H9 (cell line): Measurements from ENCODE around the gene PEAK3. TPM values are rescaled to one million over a fixed set of nuclear protein-coding genes. Genes with fewer than 3 reads are reported as not detected.

Experiments
- DNase-seq: peaks from one replicate; pipeline ENCODE4 v3.0.0-alpha.2; 2017
- H2AFZ ChIP-seq: one replicate; pipeline ENCODE4 v1.6.1; 2013; ENCODE audit warnings: mild to moderate bottlenecking, low read length, control low read depth, moderate library complexity
- H2AK5ac ChIP-seq: 2 replicates; pipeline ENCODE4 v1.6.1; 2013; ENCODE audit warnings: low read length, control low read depth, mixed read lengths; ENCODE audit not compliant: insufficient read length
- H2BK120ac ChIP-seq: one replicate; pipeline ENCODE4 v1.6.1; 2013; ENCODE audit warnings: low read depth, mild to moderate bottlenecking, low read length, control low read depth, inconsistent platforms; ENCODE audit not compliant: poor library complexity, severe bottlenecking
- H2BK12ac ChIP-seq: 2 replicates; pipeline ENCODE4 v1.6.1; 2013; ENCODE audit warnings: low read length, control low read depth, mixed read lengths, low read depth; ENCODE audit not compliant: insufficient read length
- H2BK15ac ChIP-seq: 2 replicates; pipeline ENCODE4 v1.6.1; 2013; ENCODE audit warnings: low read depth, low read length, control low read depth
- H2BK20ac ChIP-seq: one replicate; pipeline ENCODE4 v1.6.1; 2013; ENCODE audit warnings: low read depth, mild to moderate bottlenecking, low read length, control low read depth, inconsistent platforms; ENCODE audit not compliant: poor library complexity, severe bottlenecking
- H2BK5ac ChIP-seq: 2 replicates; pipeline ENCODE4 v1.6.1; 2013; ENCODE audit warnings: low read length, control low read depth, mixed read lengths; ENCODE audit not compliant: insufficient read length
- H3K14ac ChIP-seq: 2 replicates; pipeline ENCODE4 v1.6.1; 2013; ENCODE audit warnings: low read length, control low read depth; ENCODE audit not compliant: insufficient read depth
- H3K18ac ChIP-seq: 2 replicates; pipeline ENCODE4 v1.6.1; 2013; ENCODE audit warnings: low read depth, mild to moderate bottlenecking, mixed read lengths, low read length, control low read depth; ENCODE audit not compliant: insufficient read length
- H3K23ac ChIP-seq: 2 replicates; pipeline ENCODE4 v1.6.1; 2013; ENCODE audit warnings: low read length, control low read depth, mixed read lengths, low read depth; ENCODE audit not compliant: insufficient read length
- H3K23me2 ChIP-seq: 2 replicates; pipeline ENCODE4 v1.6.1; 2013; ENCODE audit warnings: low read depth, mild to moderate bottlenecking, mixed read lengths, low read length, control low read depth; ENCODE audit not compliant: insufficient read length, poor library complexity, severe bottlenecking
- H3K27ac ChIP-seq: 2 replicates; pipeline ENCODE4 v1.5.1; 2013; ENCODE audit warnings: low read length, control low read depth, mixed read lengths, low read depth; ENCODE audit not compliant: insufficient read length
- H3K27me3 ChIP-seq: 2 replicates; pipeline ENCODE4 v1.6.1; 2013; ENCODE audit warnings: low read length, control low read depth, inconsistent platforms; ENCODE audit not compliant: insufficient read depth
- H3K4ac ChIP-seq: 2 replicates; pipeline ENCODE4 v1.6.1; 2013; ENCODE audit warnings: low read depth, mild to moderate bottlenecking, control low read depth, inconsistent platforms, low read length, moderate library complexity
- H3K4me1 ChIP-seq: 2 replicates; pipeline ENCODE4 v1.6.1; 2013; ENCODE audit warnings: low read length, control low read depth, inconsistent platforms; ENCODE audit not compliant: insufficient read depth
- H3K4me2 ChIP-seq: 2 replicates; pipeline ENCODE4 v1.6.1; 2013; ENCODE audit warnings: low read length, control low read depth, mixed read lengths; ENCODE audit not compliant: insufficient read length, insufficient read depth
- H3K56ac ChIP-seq: 2 replicates; pipeline ENCODE4 v1.6.1; 2013; ENCODE audit warnings: low read depth, mild to moderate bottlenecking, mixed read lengths, low read length, control low read depth; ENCODE audit not compliant: insufficient read length
- H3K79me1 ChIP-seq: 2 replicates; pipeline ENCODE4 v1.6.1; 2013; ENCODE audit warnings: low read depth, mild to moderate bottlenecking, moderate library complexity, low read length, control low read depth, inconsistent platforms; ENCODE audit not compliant: insufficient read depth, poor library complexity, severe bottlenecking
- H3K79me2 ChIP-seq: 2 replicates; pipeline ENCODE4 v1.6.1; 2013; ENCODE audit warnings: low read length, control low read depth, inconsistent platforms; ENCODE audit not compliant: insufficient read depth
- H3K9ac ChIP-seq: 2 replicates; pipeline ENCODE4 v1.6.1; 2013; ENCODE audit warnings: low read length, control low read depth, mixed read lengths; ENCODE audit not compliant: insufficient read length; ENCODE audit errors: extremely low read depth
- H3K9me3 ChIP-seq: one replicate; pipeline ENCODE4 v1.6.1; 2013; ENCODE audit warnings: low read depth, low read length, inconsistent platforms; ENCODE audit not compliant: control insufficient read depth
- H3T11ph ChIP-seq: one replicate; pipeline ENCODE4 v1.6.1; 2013; ENCODE audit warnings: mild to moderate bottlenecking, low read length, control low read depth, inconsistent platforms
- H4K20me1 ChIP-seq: one replicate; pipeline ENCODE4 v1.6.1; 2013; ENCODE audit not compliant: control insufficient read depth, insufficient read length, insufficient read depth
- H4K5ac ChIP-seq: 2 replicates; pipeline ENCODE4 v1.6.1; 2013; ENCODE audit warnings: low read depth, mild to moderate bottlenecking, mixed read lengths, low read length, control low read depth; ENCODE audit not compliant: insufficient read length
- H4K8ac ChIP-seq: replicated peaks from 2 replicates; pipeline ENCODE4 v1.6.1; 2013; ENCODE audit warnings: low read length, control low read depth, mixed read lengths, low read depth; ENCODE audit not compliant: insufficient read length
- H4K91ac ChIP-seq: 2 replicates; pipeline ENCODE4 v1.6.1; 2013; ENCODE audit warnings: low read depth, mild to moderate bottlenecking, moderate library complexity, mixed read lengths, low read length, control low read depth; ENCODE audit not compliant: insufficient read length
- H3K27ac Mint-ChIP-seq, 3 experiments: 2 replicates in 2 of 3; 3 replicates in 1 of 3; pipeline ENCODE4 v1.8.0; 2020 to 2021; ENCODE audit warnings: mixed read lengths in 3 of 3, mild to moderate bottlenecking in 1 of 3, moderate library complexity in 1 of 3
- H3K27me3 Mint-ChIP-seq: 2 replicates; pipeline ENCODE4 v1.8.0; 2021; ENCODE audit warnings: low read depth, mild to moderate bottlenecking, moderate library complexity, mixed read lengths
- H3K36me3 Mint-ChIP-seq, 3 experiments: 2 replicates in 2 of 3; 3 replicates in 1 of 3; pipeline ENCODE4 v1.8.0; 2020 to 2021; ENCODE audit warnings: low read depth in 3 of 3, mixed read lengths in 3 of 3; ENCODE audit not compliant: insufficient read depth in 1 of 3
- H3K4me1 Mint-ChIP-seq, 2 experiments: 2 replicates each; pipeline ENCODE4 v1.8.0; 2020; ENCODE audit warnings: mixed read lengths in 2 of 2
- H3K4me3 Mint-ChIP-seq, 2 experiments: 2 replicates in 1 of 2; 3 replicates in 1 of 2; pipeline ENCODE4 v1.8.0; 2020 to 2021; ENCODE audit warnings: mild to moderate bottlenecking in 2 of 2, mixed read lengths in 2 of 2, moderate library complexity in 1 of 2
- H3K9me3 Mint-ChIP-seq, 2 experiments: 2 replicates in 1 of 2; 3 replicates in 1 of 2; pipeline ENCODE4 v1.8.0; 2020; ENCODE audit warnings: mild to moderate bottlenecking in 2 of 2, mixed read lengths in 2 of 2, moderate library complexity in 1 of 2
- WGBS: extraction: QIAGEN DNeasy Blood & Tissue Kit; methylation state at CpG from one replicate; pipeline ENCODE4 v1.1.7; 2013; ENCODE audit warnings: missing lambda C conversion rate, low lambda C conversion rate, mixed read lengths; ENCODE audit not compliant: insufficient read length; ENCODE audit errors: extremely low coverage; 5-methylcytosine and 5-hydroxymethylcytosine counted together
- total RNA-seq: library from RNA; stranded (reverse); gene quantifications from 2 replicates; pipeline ENCODE4 v1.2.1, GENCODE V29; 2021
- TF ChIP-seq, protein P1 (sequence below): fragments of 200-600 bp; sonication (generic); conservative IDR thresholded peaks from 3 replicates; pipeline ENCODE4 v1.8.0; 2021; ENCODE audit warnings: antibody characterized with exemption, mild to moderate bottlenecking

Gene PEAK3
- total RNA-seq, 1 experiment from 2014 or later, result not detected

DNA sequence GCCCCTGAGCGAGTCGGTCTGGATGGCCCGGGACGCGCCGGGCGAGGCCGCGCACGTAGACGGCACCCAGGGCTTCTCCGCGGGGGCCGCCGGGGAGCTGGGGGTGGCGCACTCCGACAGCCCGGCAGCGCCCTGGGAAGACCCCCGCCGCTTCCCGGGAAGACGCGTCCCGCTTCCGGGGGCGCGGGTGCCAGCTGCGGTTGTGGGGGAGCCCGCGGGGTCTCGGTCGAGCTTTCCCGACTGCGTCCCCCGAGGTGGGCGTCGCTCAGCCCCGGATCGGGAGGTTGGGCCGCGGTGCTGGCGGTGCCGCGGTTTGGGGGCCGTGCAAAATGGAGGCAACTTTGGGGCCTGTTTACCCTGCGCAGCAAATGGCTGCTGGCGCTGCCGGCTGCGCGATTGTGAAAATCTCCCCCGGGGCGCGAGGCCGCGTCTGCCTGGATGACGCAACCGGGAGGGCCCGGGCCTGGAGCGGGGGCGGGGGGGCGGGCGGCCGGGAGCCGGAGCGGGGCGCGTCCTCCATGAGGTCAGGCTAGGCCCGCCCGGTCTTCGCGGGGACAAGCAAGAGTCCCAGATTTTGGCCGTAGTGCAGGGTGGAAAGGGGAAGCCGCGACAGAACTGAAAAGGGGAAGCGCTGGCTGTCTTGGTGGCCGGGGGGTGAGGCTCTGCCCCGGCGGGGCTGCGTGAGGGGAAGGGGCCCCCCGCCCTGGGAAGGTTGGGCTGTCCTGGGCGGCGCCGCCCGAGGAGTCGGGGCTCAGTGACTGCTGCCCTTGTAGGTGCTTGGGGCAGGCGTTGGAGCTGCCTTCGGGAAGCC is 11.3 kb downstream of the PEAK3 start:
- Mint-ChIP-seq H3K27me3 (peaks cover 8% of the 10 kb centered on the region), H3K36me3 (peaks cover 21 to 42% (median 28%) of the 10 kb centered on the region in 3 experiments), H3K9me3 (no peaks in the 10 kb centered on the region; a peak in 3 of 5 replicates), H3K4me1 (peaks cover 22 to 36% of the 10 kb centered on the region in 2 experiments), H3K27ac (peak overlapping the region in 1 of 3 experiments; percentile 83; a peak in 2 of 7 replicates), H3K4me3 (peak overlapping the region; percentile 91 to 97)
- H2BK12ac ChIP-seq, result no peak overlapping the region
- peaks cover 4% of the 10 kb centered on the region for H3K23me2 ChIP-seq
- no peak overlapping the region for H3T11ph ChIP-seq
- H4K8ac ChIP-seq, result no peak overlapping the region
- no CpG with 5 or more reads among the region's 88 CpGs for WGBS
- H3K9ac ChIP-seq, result peak overlapping the region; percentile 99
- H3K27me3 ChIP-seq, result no peaks in the 10 kb centered on the region
- peak overlapping the region; percentile 61 for H3K4me2 ChIP-seq
- H4K20me1 ChIP-seq, result peaks cover 2% of the 10 kb centered on the region
- no peak overlapping the region for H2BK5ac ChIP-seq
- H3K4ac ChIP-seq, result no peak overlapping the region
- peak overlapping the region; percentile 52 for H3K18ac ChIP-seq
- H4K91ac ChIP-seq, result no peak overlapping the region
- no peak overlapping the region for H2BK15ac ChIP-seq
- no peak overlapping the region for H3K27ac ChIP-seq
- H3K79me1 ChIP-seq, result no peaks in the 10 kb centered on the region
- H3K56ac ChIP-seq, result no peak overlapping the region
- TF ChIP-seq, protein P1, sequence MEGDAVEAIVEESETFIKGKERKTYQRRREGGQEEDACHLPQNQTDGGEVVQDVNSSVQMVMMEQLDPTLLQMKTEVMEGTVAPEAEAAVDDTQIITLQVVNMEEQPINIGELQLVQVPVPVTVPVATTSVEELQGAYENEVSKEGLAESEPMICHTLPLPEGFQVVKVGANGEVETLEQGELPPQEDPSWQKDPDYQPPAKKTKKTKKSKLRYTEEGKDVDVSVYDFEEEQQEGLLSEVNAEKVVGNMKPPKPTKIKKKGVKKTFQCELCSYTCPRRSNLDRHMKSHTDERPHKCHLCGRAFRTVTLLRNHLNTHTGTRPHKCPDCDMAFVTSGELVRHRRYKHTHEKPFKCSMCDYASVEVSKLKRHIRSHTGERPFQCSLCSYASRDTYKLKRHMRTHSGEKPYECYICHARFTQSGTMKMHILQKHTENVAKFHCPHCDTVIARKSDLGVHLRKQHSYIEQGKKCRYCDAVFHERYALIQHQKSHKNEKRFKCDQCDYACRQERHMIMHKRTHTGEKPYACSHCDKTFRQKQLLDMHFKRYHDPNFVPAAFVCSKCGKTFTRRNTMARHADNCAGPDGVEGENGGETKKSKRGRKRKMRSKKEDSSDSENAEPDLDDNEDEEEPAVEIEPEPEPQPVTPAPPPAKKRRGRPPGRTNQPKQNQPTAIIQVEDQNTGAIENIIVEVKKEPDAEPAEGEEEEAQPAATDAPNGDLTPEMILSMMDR, result no peak
- DNase-seq, result no peak
- H2BK20ac ChIP-seq, result no peak overlapping the region
- 0 out of 2 replicates have a peak, but pooled peaks cover 2% of the 10 kb centered on the region for H3K4me1 ChIP-seq
- H3K9me3 ChIP-seq, result no peaks in the 10 kb centered on the region
- no peak overlapping the region for H2AK5ac ChIP-seq
- peaks cover 24% of the 10 kb centered on the region; the same call in 1 of the 2 replicates for H3K79me2 ChIP-seq
- H3K14ac ChIP-seq, result peak overlapping the region; percentile 97
- no peak overlapping the region for H4K5ac ChIP-seq
- H3K23ac ChIP-seq, result no peak overlapping the region
- H2AFZ ChIP-seq, result no peak overlapping the region
- H2BK120ac ChIP-seq, result no peak overlapping the region
